CD4-positive, alpha-beta T cell treated with Interferon alpha-2 for 1 hour (primary cell): Measurements from ENCODE around the gene GLIS1.
"Not testable (repeated sequence)": the region's sequence is repeated elsewhere in the genome, so short reads cannot be mapped to it uniquely, and the experiment has no call there.

Experiments
- DNase-seq, 2 donors: peaks; one replicate each; pipeline ENCODE4 v3.0.0-alpha.2; 2020 to 2022

GLIS1 gene

DNA sequence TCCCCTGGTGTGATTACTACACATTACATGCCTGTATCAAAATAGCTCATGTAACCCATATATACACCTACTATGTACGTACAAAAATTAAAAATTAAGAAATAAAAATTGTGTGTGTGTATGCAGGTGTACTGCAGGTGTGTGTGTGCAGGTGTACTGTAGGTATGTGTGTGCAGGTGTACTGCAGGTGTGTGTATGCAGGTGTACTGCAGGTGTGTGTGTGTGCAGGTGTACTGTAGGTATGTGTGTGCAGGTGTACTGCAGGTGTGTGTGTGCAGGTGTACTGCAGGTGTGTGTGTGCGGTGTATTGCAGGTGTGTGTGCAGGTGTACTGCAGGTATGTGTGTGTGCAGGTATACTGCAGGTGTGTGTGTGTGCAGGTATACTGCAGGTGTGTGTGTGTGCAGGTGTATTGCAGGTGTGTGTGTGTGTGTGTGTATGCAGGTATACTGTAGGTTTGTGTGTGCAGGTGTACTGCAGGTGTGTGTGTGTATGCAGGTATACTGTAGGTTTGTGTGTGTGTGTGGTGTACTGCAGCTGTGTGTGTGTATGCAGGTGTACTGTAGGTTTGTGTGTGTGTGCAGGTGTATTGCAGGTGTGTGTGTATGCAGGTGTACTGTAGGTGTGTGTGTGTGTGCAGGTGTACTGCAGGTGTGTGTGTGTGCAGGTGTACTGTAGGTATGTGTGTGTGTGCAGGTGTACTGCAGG is 183.2 kb downstream of the GLIS1 start:
- DNase-seq: not testable (repeated sequence)

DNA sequence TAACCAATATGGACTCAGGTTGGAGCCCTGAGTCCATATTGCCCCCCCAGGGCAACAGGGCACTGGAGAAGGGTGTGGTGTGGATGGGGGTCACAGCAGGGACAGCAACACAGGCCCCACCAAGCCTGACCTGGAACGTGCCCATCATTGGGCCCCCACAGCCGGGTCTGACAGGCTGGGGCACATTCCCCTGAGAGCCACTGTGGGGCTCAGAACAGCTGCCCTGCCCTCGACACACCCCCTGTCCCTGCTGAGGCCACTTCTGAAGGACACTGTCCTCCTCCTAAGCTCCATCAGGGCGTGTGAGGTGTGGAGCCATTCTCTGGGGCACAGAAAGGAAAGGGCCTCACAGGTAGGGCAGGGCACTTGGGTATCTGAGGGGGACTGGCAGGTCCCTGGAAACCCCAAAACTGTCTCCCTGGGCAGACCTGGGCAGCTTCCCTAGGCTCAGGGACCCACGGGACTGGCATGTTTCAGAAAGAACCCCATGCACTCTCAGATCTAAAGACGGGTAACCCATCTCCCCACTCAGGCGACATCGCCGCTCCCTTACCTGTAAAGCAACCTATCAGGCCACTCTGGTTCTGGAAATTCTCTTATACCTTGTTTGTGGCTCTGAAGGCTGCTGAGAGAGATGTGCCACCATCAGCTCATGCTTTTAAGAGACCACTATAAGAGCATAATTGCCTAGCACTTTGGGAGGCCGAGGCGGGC is 184.2 kb downstream of the GLIS1 start:
- DNase-seq: no peak

DNA sequence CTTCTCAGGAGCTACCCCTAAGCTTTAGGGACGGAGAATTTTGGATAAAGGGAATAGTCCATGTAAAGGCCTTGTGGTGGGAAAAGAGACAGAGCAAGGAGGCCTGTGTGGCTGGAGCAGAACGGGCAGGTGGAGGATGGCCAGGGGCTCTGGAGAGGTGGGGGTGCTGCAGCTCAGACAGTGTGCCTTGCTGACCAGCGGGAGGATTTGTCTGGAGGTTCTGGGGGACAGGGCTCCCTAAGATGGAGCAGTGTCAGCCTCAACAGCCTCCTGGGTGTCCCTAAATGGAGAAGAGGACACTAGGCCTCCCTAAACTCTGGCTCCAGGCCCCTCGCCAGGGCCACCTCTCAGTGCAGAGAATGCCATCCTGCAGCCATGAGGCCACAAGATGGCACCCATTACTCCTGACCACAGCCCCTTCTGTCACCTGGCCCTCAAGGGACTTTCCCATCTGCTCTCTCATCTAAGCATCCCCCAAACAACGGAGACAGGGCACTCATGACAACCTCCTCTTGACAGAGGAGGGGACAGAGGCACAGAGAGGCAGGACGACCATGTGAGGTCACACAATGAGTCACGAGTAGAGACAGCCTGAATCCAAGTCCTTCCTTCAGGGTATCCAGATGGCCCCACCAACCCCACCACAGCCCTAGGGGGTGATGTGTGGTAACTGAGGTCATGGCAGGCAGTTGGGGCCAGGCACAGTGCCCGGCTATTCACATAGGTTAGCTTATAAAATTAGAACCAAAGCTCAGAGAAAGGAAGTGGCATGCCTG is 185.0 kb downstream of the GLIS1 start:
- DNase-seq: peak in 1 of 2 donors; percentile 5

DNA sequence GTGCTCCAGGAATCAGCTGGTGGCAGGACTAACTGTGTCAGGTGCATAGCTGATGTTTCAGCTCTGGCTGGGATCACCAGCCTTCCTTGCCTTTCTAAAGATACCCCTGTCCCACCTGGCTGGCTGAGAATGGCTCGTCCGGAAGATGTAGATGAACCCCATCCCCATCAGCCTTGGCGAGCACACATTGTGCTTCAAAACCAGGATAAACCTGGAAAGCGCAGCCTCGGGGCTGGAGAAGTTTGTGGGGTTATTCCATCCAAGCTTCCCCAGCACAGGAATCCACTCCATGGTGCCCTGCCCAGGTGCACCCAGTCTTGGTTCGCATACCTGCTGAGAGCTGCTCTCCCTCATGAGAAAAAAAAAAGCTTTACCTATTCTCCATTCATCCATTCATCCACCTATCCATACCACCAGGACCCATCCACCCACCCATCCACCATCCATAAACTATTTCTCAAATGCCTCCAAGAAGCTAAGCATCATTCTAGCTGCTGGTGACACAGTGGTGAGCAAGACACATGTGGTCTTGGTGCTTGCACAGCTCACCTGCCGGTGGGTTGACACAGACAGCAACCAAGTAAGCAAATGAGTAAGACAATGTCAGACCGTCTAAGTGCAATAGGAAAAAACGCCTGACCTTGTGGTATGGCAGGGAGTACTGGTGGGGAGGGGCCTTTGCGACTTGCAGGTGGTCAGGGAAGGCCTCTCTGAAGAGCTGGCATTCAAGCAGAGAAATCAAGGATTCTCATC is 185.8 kb downstream of the GLIS1 start:
- no peak for DNase-seq

DNA sequence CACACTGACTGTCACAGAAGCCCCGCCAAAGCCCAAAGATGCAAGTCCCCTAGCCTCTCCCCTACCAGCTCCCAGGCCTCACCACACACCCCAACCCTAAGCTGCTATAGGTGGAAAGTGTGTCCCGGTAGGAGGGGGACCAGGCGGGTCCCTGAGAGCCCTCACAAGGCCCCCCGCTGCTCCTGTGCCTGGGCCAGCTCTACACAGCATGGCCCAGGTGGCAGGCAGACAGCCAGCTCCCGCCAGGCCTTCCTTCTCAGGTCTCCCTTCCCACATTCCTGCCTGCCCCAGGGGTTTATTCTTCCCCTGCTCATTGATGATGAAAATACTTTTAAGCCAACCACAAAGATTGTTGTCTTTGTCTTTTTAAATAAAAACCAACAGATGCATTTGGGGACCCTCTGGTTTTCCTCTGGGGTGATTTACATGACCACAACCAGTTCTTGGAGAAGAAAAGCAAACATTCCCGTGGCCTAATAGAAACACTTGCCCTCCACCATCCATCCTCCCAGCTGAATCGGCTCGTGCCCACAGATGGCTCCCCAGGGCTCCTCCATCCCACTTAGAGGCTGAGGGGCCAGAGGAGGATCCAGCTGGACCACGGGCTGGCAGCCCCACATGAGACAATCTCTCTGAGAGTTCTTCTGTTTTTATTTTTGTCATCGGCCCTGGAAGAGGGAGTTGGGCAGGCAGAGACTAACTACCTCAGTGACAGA is 186.7 kb downstream of the GLIS1 start:
- DNase-seq: no peak

DNA sequence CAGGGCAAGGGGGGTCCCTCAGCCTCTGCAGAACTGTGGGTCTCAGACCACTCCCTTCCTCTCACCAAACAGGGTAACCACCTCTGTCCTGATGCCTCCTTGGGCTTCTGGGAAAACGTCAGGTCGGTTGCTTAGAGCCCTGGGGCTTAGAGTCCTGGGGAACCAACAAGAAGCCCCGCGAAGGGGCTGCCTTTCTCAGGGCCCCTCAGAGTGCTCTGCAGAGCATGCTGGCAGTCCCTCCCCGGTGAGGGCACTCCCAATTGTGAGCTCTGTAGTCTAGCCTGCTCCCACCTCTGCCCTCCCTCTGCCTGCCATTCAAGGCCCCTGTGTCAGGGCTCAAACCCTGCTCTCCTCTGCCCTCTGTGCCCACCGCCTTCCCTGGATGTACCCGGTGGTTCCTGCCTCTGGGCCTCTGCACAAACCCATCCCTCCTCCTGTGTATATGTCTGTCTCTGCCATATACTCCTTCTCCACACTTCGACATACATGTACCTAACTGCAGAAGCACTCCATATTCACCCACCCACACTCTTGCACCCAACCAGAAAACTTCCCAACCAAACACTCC is 187.5 kb downstream of the GLIS1 start:
- no peak for DNase-seq

DNA sequence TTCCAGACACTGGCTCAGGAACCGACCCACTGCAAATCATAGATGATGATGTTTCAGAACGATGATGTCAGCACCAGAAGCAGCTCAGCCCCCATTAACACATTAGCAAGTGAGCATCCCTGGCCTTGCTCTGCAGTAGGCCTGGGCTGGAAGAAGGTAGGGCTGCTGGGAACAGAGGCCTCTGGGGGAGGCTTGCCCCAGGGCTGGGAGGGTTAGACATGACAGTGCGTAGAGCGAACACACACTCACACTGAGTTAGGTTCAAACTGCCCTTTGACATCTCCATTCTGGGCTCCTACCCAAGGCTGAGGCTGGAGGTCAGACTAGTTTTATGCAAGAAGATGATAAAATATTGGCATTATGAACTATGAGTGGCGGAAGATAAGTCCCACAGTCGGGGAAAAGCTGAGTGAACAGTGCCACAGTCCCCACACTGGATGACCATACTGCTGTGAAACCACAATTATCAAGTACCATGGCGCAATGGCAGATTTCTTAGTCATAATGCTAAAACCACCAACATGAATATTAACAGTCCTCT is 188.7 kb downstream of the GLIS1 start:
- DNase-seq: no peak

DNA sequence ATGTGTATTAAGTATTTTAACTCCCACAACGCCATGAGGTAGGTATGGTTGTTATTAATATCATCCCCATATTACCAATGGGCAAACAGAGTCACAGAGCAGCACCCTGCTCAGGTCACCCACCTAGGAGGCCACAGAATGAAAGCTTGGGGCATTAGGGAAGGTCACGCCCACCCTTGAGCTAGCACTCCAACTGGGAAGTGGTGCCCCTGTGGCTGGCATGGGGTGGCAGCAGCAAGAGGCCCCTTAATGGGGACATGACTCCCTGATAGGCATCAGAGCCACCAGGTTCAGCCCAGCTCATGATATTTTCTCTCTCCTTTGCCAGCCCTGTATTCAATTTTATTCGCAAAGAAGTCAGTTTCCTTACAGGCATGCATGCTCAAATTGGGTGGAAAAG is 189.2 kb downstream of the GLIS1 start:
- DNase-seq: no peak

DNA sequence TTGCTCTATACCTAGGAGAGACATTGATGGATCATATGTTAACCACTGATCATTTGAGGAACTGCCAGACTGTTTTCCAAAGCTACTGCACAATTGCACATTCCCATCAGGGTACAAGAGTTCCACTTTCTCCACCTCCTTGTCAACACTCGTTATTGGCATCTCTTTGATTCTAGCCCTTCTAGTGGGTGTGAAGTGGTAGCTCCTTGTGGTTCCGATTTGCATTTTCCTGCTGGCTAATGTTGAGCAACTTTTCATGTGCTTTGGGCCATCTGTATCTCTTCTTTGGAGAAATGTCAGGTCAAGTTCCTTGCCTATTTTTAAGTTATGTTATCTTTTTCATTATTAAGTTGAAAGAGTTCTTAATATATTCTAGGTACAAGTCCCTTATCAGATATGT is 189.7 kb downstream of the GLIS1 start:
- DNase-seq: no peak

DNA sequence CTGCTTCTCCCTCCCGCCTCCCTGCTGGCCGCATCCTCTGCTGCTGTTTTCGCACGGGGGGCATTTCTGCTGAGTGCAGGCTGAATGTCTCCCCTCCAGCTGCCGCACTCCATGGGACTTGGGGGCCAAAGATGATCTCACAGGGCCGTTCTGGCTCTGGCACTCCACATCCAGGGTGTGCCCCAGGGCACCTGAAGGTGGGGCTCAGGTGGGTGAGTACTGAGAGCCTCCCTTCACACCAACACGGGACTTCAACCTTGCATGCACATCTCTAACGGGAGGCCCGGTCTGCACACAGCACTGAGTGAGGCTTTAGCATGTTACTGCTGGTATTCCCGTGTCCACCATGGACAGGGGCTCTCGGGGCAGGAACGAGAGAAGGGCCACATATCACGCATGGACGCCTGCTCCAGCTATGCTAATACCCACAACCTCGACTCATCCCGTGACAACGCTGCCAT is 190.9 kb downstream of the GLIS1 start:
- DNase-seq: no peak

DNA sequence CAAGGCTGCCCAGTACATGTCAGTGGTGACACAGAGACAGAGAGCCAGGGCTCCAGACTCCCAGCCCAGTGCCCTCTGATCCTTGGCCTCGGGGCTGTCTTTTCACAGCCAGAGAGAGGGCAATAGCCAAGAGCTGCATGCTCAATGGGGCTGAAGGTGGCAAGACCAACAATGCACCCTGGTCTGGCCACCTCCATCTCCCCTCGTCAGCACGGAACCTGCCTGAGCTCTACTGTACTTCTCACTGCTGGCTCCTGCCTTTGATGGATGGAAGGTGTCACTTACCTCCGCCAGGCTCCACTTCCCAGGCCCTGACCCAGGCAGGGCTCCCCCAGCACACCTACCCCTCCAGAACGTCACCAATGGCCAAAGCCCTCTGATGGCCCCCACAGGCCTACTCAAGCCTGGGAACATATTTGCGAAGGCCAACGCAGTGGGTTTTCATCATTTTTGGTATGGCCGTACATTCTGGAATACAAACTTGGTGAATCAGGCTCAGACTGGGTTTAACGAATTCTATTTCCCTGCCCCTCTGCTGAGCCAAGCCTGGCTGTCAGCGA is 191.7 kb downstream of the GLIS1 start:
- no peak for DNase-seq

DNA sequence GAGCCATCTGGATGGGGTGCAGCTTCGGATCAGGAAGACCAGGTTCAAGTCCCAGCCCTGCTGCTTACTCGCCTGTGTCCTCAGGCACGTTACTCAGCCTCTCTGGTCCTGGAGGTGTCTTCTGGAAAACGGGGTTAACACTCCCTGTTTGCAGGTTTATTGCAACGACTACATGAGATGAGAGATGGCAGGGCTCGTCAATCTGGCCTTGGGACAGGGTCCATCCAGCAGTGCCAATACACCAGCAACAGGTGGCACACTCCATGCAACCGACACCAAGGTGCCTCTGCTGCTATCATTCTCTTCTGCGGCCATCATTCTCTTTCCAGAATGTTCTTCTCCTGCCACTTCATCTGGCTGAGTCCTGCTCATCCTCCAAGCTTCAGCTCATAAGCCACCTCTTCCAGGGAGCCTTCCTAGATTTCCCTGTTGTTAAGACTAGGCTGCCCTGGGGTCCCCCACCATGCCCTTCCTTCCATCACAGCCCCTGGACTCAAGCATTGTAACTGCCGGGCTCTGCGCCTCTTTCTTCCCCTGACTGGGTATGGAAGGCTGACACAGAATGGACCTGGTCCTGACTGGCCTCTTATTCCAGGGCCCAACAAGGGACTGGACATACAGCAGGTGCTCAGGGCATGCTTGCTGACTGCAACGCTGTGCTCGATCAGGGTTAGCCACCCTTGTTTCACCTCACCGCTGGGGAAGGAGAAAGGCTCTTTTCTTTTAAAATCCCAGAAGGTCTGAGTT is 192.4 kb downstream of the GLIS1 start:
- no peak for DNase-seq

DNA sequence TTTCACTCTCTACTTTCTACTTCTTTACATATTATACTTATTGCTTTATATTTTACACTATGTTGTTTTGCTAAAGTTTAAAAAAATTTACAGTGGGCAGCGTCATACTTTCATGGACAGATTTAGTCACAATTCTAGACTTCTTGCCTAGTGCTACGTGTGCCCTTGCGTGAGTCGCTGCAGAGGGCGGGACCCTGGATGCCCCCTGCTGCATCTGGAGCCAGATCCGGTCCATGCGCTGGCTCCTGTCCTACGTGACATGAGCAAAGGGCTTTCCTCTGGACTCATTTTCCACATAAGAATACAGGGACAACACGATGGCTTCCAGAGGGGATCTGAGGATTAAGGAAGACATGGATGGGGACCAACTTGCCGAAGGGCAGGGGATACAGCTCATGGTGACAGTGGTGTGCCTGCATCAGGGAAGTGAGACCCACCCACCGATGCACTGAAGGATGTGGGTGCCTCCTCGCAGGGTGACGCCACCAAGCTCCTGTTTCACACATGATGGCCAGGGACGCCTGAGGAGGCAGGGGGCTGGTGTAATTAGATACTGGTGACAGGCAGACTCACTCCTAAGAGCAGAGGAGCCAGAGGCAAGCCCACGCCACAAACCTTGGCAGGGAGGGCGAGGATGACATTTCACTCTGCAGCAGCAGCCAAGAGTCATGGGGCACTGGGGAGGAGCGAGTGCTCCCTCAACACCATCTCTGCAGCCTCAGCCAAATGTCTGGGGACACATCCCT is 193.1 kb downstream of the GLIS1 start:
- no peak for DNase-seq

DNA sequence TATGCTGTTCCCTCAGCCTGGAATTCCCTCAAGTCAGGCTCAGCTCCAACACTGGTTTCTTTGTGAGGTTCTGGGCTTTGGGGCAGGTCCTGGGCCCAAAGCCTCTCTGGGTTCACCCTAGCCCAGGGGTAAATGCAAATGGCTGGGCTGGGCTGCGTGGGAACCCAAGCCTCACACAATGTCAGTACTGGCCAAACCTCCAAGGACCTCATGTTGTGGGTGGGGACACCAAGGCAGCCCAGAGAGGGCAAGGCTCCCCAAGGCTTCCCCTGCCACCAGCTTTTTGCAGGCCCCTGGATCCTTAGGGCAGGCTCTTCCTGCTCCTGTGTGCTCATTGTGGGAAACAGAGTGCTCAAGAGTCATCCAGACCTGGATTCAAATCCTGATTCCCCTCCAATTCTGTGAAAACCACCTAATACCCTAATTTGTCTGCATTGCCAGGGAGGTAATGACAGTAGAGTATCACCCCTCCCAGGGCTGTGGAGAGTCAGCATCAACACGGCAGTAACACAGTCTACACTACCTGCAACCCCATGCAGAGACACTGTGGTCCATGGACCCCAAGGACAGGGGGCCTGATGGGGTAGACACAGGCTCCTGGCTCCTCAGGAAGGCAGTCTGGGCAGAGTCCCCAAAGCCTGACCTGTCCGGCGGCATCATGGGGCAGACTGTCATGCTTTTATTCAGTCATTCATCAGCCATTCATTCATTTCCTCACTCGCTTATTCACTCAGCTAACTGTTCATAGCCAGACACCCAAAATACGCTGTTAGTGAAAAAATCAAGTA is 194.0 kb downstream of the GLIS1 start:
- DNase-seq: no peak

DNA sequence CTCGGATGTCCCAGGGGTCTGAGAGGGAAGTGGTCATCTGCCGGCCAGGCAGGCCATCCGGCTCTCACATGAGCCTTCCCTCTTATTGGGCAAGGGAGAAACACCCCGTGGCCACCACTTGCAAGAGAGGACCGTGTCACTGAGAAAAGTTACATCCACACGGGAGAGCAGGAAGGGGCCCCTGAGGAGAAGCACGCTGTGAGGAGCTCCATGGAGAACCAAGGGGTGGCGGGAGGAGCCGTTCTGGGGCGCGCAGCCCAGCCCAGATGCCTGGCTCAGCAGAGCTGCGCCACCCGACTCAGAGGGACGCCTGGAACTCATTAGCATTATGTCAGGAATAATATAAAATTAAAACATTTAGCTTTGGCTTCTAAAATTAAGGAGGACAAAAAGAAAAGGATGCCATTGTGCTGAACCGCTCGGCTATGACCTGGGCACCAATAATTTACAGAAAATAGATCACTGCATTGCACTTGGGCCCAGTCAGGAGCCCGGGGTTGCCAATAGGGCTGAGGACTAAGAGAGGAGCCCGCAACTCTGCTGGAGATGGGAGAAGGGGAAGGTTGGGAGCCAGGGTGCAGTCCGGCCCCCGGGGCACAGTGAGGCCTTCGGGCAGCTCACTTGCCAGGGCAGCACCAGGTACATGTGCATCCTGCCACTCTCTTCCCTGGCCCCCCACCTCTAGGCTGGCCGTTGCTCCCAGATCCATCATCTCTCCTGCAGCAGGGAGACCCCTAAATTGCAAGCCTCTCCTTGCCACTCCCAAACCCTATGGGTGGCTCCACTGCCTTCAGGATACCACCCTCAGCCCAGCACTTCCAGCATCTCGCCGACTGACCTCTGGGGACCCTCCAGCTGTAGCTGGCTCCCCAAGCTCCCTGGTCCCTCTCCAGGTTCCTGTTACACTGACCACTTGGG is 194.9 kb downstream of the GLIS1 start:
- no peak for DNase-seq

DNA sequence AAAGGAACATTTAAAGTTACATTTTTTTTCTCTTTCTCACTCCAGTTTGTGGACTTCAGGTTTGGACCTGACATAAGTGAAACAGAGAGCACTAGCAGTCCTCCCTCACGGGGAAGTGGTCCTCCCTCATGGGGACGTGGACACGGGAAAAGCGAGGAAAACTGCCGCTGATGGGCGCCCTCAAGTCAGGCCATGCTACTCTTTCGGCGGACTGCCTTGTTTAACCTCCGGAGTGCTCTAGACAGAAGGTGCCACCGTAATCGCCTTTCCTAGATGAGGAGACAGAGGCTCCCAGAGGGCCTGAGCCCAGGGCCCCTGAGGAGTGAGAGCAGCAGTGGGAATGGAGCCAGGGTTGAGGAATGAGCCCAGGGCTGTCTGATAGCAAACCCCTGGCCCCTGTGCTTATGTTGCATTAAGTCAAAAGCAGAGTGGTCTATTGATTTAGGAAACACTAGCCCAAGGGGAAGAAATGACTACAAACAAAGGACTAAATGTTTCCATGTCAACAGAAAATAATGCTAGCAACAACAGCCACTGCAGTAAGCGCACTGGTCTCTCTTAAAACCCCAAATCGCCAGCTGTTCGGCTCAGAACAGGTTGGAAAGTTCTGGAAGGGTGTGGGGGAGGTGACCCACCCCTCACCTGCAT is 195.7 kb downstream of the GLIS1 start:
- no peak for DNase-seq

DNA sequence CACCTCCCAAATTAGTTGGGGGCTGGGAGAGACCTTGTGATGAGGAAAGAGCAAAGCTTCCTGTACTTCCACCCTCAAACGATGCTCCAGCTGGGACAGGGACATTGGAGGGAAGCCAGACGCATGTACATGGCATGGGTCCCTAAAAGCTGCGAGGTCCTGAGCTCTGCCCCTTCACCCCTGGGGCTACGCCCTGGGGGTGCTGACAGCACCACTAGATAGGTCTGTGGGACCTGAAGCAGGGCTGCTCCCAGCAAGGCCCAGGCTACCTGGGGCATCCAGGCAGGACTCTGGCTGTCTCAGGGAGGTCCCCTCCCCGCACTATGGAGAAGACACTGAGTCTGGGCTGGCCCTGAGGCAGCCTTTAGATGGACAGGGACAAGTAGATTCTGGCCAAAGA is 196.4 kb downstream of the GLIS1 start:
- DNase-seq: no peak
